GM12864 (cell line): ENCODE measurements around the gene CYP4A11.
"Not testable (repeated sequence)": the region's sequence is repeated elsewhere in the genome, so short reads cannot be mapped to it uniquely, and the experiment has no call there.

ENCODE experiments used
- DNase-seq: peaks from one replicate; pipeline ENCODE4 v3.0.0-alpha.2; 2011; ENCODE audit warnings: low read depth
- H3K4me3 ChIP-seq: 2 replicates; pipeline ENCODE4 v1.5.1; 2011; ENCODE audit warnings: mild to moderate bottlenecking, low read depth, low read length, control low read depth
- TF ChIP-seq, protein P1 (sequence below): IDR thresholded peaks from 2 replicates; pipeline ENCODE4 v1.5.1; 2011; ENCODE audit warnings: low read depth, mild to moderate bottlenecking, moderate library complexity, low read length, control low read depth, inconsistent platforms; ENCODE audit errors: missing control alignments

Gene CYP4A11

DNA sequence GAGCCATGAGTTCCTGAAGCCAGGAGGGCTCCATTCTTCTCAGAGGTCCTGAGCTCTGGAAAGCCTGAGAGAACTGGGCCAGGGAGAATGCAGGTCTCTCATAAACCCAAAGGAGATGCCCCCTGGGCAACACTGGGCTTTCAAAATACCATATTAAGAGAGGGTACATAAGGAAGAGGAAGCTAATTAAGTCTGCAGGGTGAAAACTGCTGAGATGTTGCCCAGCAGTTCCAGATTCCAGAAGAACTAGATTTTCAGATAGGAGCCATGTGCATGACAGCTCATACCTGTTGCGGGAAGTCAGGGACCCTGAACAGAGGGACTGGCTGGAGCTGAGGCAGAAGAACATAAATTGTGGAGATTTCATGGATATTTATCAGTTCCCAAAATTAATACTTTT lies 40.9 kb downstream of the CYP4A11 start:
- TF ChIP-seq, protein P1, sequence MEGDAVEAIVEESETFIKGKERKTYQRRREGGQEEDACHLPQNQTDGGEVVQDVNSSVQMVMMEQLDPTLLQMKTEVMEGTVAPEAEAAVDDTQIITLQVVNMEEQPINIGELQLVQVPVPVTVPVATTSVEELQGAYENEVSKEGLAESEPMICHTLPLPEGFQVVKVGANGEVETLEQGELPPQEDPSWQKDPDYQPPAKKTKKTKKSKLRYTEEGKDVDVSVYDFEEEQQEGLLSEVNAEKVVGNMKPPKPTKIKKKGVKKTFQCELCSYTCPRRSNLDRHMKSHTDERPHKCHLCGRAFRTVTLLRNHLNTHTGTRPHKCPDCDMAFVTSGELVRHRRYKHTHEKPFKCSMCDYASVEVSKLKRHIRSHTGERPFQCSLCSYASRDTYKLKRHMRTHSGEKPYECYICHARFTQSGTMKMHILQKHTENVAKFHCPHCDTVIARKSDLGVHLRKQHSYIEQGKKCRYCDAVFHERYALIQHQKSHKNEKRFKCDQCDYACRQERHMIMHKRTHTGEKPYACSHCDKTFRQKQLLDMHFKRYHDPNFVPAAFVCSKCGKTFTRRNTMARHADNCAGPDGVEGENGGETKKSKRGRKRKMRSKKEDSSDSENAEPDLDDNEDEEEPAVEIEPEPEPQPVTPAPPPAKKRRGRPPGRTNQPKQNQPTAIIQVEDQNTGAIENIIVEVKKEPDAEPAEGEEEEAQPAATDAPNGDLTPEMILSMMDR = no peak
- no peak overlapping the region for H3K4me3 ChIP-seq
- no peak for DNase-seq

DNA sequence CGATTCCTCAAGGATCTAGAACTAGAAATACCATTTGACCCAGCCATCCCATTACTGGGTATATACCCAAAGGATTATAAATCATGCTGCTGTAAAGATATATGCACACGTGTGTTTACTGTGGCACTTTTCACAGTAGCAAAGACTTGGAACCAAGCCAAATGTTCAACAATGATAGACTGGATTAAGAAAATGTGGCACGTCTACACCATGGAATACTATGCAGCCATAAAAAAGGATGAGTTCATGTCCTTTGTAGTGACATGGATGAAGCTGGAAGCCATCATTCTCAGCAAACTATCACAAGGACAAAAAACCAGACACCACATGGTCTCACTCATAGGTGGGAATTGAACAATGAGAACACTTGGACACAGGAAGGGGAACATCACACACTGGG lies 59.6 kb downstream of the CYP4A11 start:
- not testable (repeated sequence) for DNase-seq, H3K4me3 ChIP-seq
